GM23338 (cell line): ENCODE results near the gene AANAT. TPM values are rescaled to one million over a fixed set of nuclear protein-coding genes. Genes with fewer than 3 reads are reported as not detected.

ENCODE experiments used
- ATAC-seq: fragments of 200-7000 bp; cut with Tn5 transposase; 3 replicates; pipeline ENCODE4 v1.9.1; 2020
- DNase-seq: peaks from one replicate; pipeline ENCODE4 v3.0.0-alpha.2; 2015; ENCODE audit warnings: low spot score
- H2AFZ ChIP-seq: fragments of 200-600 bp; sonication (generic); 2 replicates; pipeline ENCODE4 v1.8.0; 2016; ENCODE audit warnings: antibody characterized with exemption, mild to moderate bottlenecking, moderate library complexity
- H3F3A ChIP-seq: fragments of 200-600 bp; sonication (generic); replicated peaks from 2 replicates; pipeline ENCODE4 v1.8.0; 2017; ENCODE audit warnings: antibody characterized with exemption, mixed run types, low read depth
- H3K27ac ChIP-seq: fragments of 200-600 bp; sonication (generic); 2 replicates; pipeline ENCODE4 v1.6.1; 2016; ENCODE audit warnings: low read depth
- H3K27me3 ChIP-seq: fragments of 200-600 bp; sonication (generic); 2 replicates; pipeline ENCODE4 v1.8.0; 2016; ENCODE audit warnings: mild to moderate bottlenecking, mixed run types, moderate library complexity; ENCODE audit not compliant: insufficient read depth
- H3K36me3 ChIP-seq: fragments of 200-600 bp; sonication (generic); 2 replicates; pipeline ENCODE4 v1.8.0; 2016; ENCODE audit warnings: mild to moderate bottlenecking; ENCODE audit not compliant: insufficient read depth
- H3K4me1 ChIP-seq: fragments of 200-600 bp; sonication (generic); 2 replicates; pipeline ENCODE4 v1.8.0; 2016; ENCODE audit warnings: mild to moderate bottlenecking, moderate library complexity; ENCODE audit not compliant: insufficient read depth
- H3K4me2 ChIP-seq: fragments of 200-600 bp; sonication (generic); 2 replicates; pipeline ENCODE4 v1.7.1; 2017; ENCODE audit warnings: mixed run types
- H3K4me3 ChIP-seq: fragments of 200-600 bp; sonication (generic); 2 replicates; pipeline ENCODE4 v1.6.1; 2016; ENCODE audit warnings: mixed run types
- H3K79me2 ChIP-seq: fragments of 200-600 bp; sonication (generic); replicated peaks from 2 replicates; pipeline ENCODE4 v1.8.0; 2017; ENCODE audit warnings: mild to moderate bottlenecking; ENCODE audit not compliant: insufficient read depth
- H3K9me2 ChIP-seq: fragments of 200-600 bp; sonication (generic); 2 replicates; pipeline ENCODE4 v1.8.0; 2017; ENCODE audit not compliant: insufficient read depth
- H4K20me1 ChIP-seq: fragments of 200-600 bp; sonication (generic); replicated peaks from 2 replicates; pipeline ENCODE4 v1.8.0; 2017; ENCODE audit warnings: mild to moderate bottlenecking; ENCODE audit not compliant: insufficient read depth
- H3K27ac Mint-ChIP-seq: 2 replicates; pipeline ENCODE4 v1.8.0; 2020; ENCODE audit warnings: inconsistent platforms, mild to moderate bottlenecking, moderate library complexity, mixed read lengths
- H3K27me3 Mint-ChIP-seq: 3 replicates; pipeline ENCODE4 v1.8.0; 2022; ENCODE audit warnings: low read depth, mild to moderate bottlenecking, moderate library complexity, mixed read lengths, inconsistent platforms; ENCODE audit not compliant: insufficient read depth, poor library complexity
- H3K36me3 Mint-ChIP-seq: 3 replicates; pipeline ENCODE4 v1.8.0; 2021; ENCODE audit warnings: low read depth, mild to moderate bottlenecking, inconsistent platforms, moderate library complexity, mixed read lengths
- H3K4me1 Mint-ChIP-seq: 3 replicates; pipeline ENCODE4 v1.8.0; 2020; ENCODE audit warnings: mild to moderate bottlenecking, inconsistent platforms, mixed read lengths
- H3K4me3 Mint-ChIP-seq: 3 replicates; pipeline ENCODE4 v1.8.0; 2021; ENCODE audit warnings: moderate library complexity, mild to moderate bottlenecking, inconsistent platforms, mixed read lengths
- H3K9me3 Mint-ChIP-seq: 3 replicates; pipeline ENCODE4 v1.8.0; 2020; ENCODE audit warnings: moderate library complexity, mild to moderate bottlenecking, inconsistent platforms, mixed read lengths
- CREB1 ChIP-seq: fragments of 250-450 bp; sonication (Bioruptor Pico); IDR thresholded peaks from 2 replicates; pipeline ENCODE4 v1.5.0; 2020; ENCODE audit warnings: low read depth, mild to moderate bottlenecking, moderate library complexity
- CTCF ChIP-seq, 2 experiments: fragments of 200-600 bp in 1 of 2; sonication (generic) in 1 of 2; conservative IDR thresholded peaks; 2 replicates each; pipeline versions ENCODE4 v1.5.1 to v1.6.1; 2016 to 2017; ENCODE audit warnings: antibody characterized with exemption in 2 of 2, low read depth in 2 of 2, mild to moderate bottlenecking in 2 of 2, moderate library complexity in 1 of 2
- ETS1 ChIP-seq: IDR thresholded peaks from 2 replicates; pipeline ENCODE4 v1.6.1; 2016; ENCODE audit warnings: antibody characterized with exemption
- EZH2 ChIP-seq: fragments of 200-600 bp; sonication (generic); IDR thresholded peaks from one replicate; pipeline ENCODE4 v1.8.0; 2017; ENCODE audit warnings: antibody characterized with exemption, mild to moderate bottlenecking, low read depth; ENCODE audit not compliant: unreplicated experiment
- EZH2phosphoT487 ChIP-seq: fragments of 200-600 bp; sonication (generic); IDR thresholded peaks from one replicate; pipeline ENCODE4 v1.8.1; 2018; ENCODE audit warnings: antibody characterized with exemption; ENCODE audit not compliant: unreplicated experiment
- JUNB ChIP-seq: IDR thresholded peaks from one replicate; pipeline ENCODE4 v1.6.1; 2016; ENCODE audit warnings: antibody characterized with exemption; ENCODE audit not compliant: unreplicated experiment
- NANOG ChIP-seq: IDR thresholded peaks from 2 replicates; pipeline ENCODE4 v1.6.1; 2016; ENCODE audit warnings: antibody characterized with exemption, borderline replicate concordance
- POLR2AphosphoS5 ChIP-seq: IDR thresholded peaks from 2 replicates; pipeline ENCODE4 v1.6.1; 2016; ENCODE audit warnings: antibody characterized with exemption, low read depth
- REST ChIP-seq: IDR thresholded peaks from one replicate; pipeline ENCODE4 v1.6.1; 2018; ENCODE audit warnings: antibody characterized with exemption; ENCODE audit not compliant: unreplicated experiment
- STAT1 ChIP-seq: IDR thresholded peaks from one replicate; pipeline ENCODE4 v1.6.1; 2016; ENCODE audit warnings: antibody characterized with exemption; ENCODE audit not compliant: unreplicated experiment
- ZNF114 ChIP-seq: fragments of 250-450 bp; sonication (Bioruptor Pico); IDR thresholded peaks from 2 replicates; pipeline ENCODE4 v1.5.0; 2020; ENCODE audit warnings: mild to moderate bottlenecking, moderate library complexity
- ZNF331 ChIP-seq: fragments of 250-450 bp; sonication (Bioruptor Pico); IDR thresholded peaks from 2 replicates; pipeline ENCODE4 v1.5.0; 2020; ENCODE audit warnings: low read depth, mild to moderate bottlenecking, moderate library complexity
- polyA plus RNA-seq: library from polyadenylated mRNA; unstranded; fragments of >200 nt; fragmentation: Nextera tagmentation; extraction: Ambion mirVana; gene quantifications from 2 replicates; pipeline ENCODE4 v1.2.1, GENCODE V29; 2016
- total RNA-seq: library from RNA; depleted of rRNA; stranded (reverse); fragments of >200 nt; shearing (Covaris generic); gene quantifications from 2 replicates; pipeline ENCODE4 v1.2.3, GENCODE V29; 2014

Gene AANAT
- total and polyA plus RNA-seq, 2 experiments from 2014 or later, result 0.28 to 1.0 TPM

GRCh38 chr17:76466775-76467130 lies 650 bp upstream of the AANAT start:
- Histone ChIP-seq H3K4me1 (no peaks in the 10 kb centered on the region), H3K9me2 (no peaks in the 10 kb centered on the region), H3K4me3 (no peak overlapping the region), H3F3A (no peaks in the 10 kb centered on the region), H2AFZ (no peak overlapping the region), H3K36me3 (no peaks in the 10 kb centered on the region), H3K79me2 (no peaks in the 10 kb centered on the region), H4K20me1 (no peaks in the 10 kb centered on the region), H3K4me2 (no peak overlapping the region), H3K27ac (no peak overlapping the region), H3K27me3 (no peaks in the 10 kb centered on the region)
- no peak for DNase-seq
- TF ChIP-seq ETS1 (no peak), CTCF (conservative IDR thresholded peaks at IDR 0.05; ENCODE audit: low read depth in 2 of 2) (no peak), EZH2phosphoT487 (no peak), JUNB (no peak), EZH2 (no peak), POLR2AphosphoS5 (no peak)
- H3K4me3 Mint-ChIP-seq, result no peak overlapping the region
- peaks cover 14% of the 10 kb centered on the region for H3K4me1 Mint-ChIP-seq
- no peaks in the 10 kb centered on the region; the same call in 1 of the 3 replicates for H3K9me3 Mint-ChIP-seq
- peaks cover 3% of the 10 kb centered on the region; the same call in 1 of the 3 replicates for H3K36me3 Mint-ChIP-seq
- H3K27ac Mint-ChIP-seq, result no peak overlapping the region
- ATAC-seq, result no peak
- H3K27me3 Mint-ChIP-seq, result peaks cover 9% of the 10 kb centered on the region

GRCh38 chr17:76467809-76468633 lies 618 bp downstream of the AANAT start:
- H3K9me2 ChIP-seq, result no peaks in the 10 kb centered on the region
- Mint-ChIP-seq H3K27me3 (peaks cover 10% of the 10 kb centered on the region), H3K36me3 (peaks cover 4% of the 10 kb centered on the region; the same call in 1 of the 3 replicates), H3K27ac (no peak overlapping the region), H3K4me1 (peaks cover 10% of the 10 kb centered on the region; the same call in 2 of the 3 replicates), H3K9me3 (no peaks in the 10 kb centered on the region; the same call in 1 of the 3 replicates), H3K4me3 (no peak overlapping the region)
- no peaks in the 10 kb centered on the region for H3K27me3 ChIP-seq
- ATAC-seq, result no peak
- no peaks in the 10 kb centered on the region for H3K4me1 ChIP-seq
- no peaks in the 10 kb centered on the region for H3K36me3 ChIP-seq
- no peak overlapping the region for H3K27ac ChIP-seq
- DNase-seq, result no peak
- no peak overlapping the region for H3K4me2 ChIP-seq
- no peak overlapping the region for H3K4me3 ChIP-seq
- H3F3A ChIP-seq, result no peaks in the 10 kb centered on the region
- no peaks in the 10 kb centered on the region for H4K20me1 ChIP-seq
- H3K79me2 ChIP-seq, result no peaks in the 10 kb centered on the region
- no peak overlapping the region for H2AFZ ChIP-seq
- TF ChIP-seq REST, result no peak
- TF ChIP-seq JUNB, result no peak
- no peak for TF ChIP-seq ETS1
- no peak for TF ChIP-seq POLR2AphosphoS5
- no peak for TF ChIP-seq CTCF (conservative IDR thresholded peaks at IDR 0.05; ENCODE audit: low read depth in 2 of 2)
- no peak for TF ChIP-seq STAT1
- no peak for TF ChIP-seq ZNF114 (CRISPR knock-in tag)
- no peak for TF ChIP-seq ZNF331
- TF ChIP-seq EZH2phosphoT487, result no peak
- no peak for TF ChIP-seq EZH2
- TF ChIP-seq NANOG, result no peak
- TF ChIP-seq CREB1 (CRISPR knock-in tag), result no peak
